Measurements from ENCODE around the gene RABL3. TPM values are rescaled to one million over a fixed set of nuclear protein-coding genes. Genes with fewer than 3 reads are reported as not detected.
"Not testable (repeated sequence)": the region's sequence is repeated elsewhere in the genome, so short reads cannot be mapped to it uniquely, and the experiment has no call there.

RABL3 gene
- total RNA-seq, 6 experiments from 2014 or later, result 32.0 to 39.4 (median 36.9) TPM

DNA sequence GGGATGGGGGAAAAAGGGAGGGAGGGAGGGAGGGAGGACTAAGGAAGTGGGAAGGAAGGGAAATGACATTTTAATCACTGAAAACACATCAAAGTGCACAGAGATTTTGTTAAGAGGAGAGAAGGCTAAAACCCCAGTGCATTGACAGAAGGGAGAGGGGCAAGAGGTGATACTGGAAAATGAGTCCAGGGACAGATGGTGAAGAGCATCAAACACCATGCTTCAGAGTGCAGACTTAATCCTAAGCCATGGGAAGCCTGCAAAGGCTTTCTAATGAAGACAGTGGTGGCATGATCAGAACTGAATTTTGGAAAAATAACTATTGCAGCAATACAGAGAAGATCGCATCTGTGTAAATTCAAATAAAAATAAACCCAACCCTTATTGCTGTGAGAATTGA, 102.1 kb downstream of the RABL3 start:
- Mint-ChIP-seq H3K4me1 (ENCODE audit: low read depth) (peaks cover 62% of the 10 kb centered on the region), H3K27me3 (ENCODE audit: insufficient read depth) (0 out of 2 replicates have a peak, but pooled peaks cover 2% of the 10 kb centered on the region), H3K27ac (no peak overlapping the region), H3K36me3 (ENCODE audit: low read depth) (peaks cover 6% of the 10 kb centered on the region; the same call in 1 of the 2 replicates), H3K4me3 (no peak overlapping the region), H3K9me3 (no peaks in the 10 kb centered on the region)
- no peak for DNase-seq
- TF ChIP-seq, protein P1, sequence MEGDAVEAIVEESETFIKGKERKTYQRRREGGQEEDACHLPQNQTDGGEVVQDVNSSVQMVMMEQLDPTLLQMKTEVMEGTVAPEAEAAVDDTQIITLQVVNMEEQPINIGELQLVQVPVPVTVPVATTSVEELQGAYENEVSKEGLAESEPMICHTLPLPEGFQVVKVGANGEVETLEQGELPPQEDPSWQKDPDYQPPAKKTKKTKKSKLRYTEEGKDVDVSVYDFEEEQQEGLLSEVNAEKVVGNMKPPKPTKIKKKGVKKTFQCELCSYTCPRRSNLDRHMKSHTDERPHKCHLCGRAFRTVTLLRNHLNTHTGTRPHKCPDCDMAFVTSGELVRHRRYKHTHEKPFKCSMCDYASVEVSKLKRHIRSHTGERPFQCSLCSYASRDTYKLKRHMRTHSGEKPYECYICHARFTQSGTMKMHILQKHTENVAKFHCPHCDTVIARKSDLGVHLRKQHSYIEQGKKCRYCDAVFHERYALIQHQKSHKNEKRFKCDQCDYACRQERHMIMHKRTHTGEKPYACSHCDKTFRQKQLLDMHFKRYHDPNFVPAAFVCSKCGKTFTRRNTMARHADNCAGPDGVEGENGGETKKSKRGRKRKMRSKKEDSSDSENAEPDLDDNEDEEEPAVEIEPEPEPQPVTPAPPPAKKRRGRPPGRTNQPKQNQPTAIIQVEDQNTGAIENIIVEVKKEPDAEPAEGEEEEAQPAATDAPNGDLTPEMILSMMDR (IDR thresholded peaks at IDR 0.05), result no peak

DNA sequence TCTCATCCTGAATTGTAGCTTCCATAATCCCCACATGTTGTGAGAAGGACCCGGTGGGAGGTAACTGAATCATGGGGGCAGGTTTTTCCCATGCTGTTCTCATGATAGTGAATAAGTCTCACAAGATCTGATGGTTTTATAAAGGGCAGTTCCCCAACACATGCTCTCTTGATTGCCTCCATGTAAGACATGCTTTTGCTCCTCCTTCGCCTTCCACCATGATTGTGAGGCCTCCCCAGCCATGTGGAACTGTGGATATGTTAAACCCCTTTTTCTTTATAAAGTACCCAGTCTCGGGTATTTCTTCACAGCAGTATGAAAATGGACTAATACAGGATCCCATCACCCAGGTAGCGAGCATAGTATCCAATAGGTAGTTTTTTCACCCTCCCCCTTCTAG, 103.5 kb downstream of the RABL3 start:
- not testable (repeated sequence) for DNase-seq; H3K9me3 Mint-ChIP-seq; H3K4me3 Mint-ChIP-seq; H3K27ac Mint-ChIP-seq; H3K36me3 Mint-ChIP-seq (ENCODE audit: low read depth); H3K27me3 Mint-ChIP-seq (ENCODE audit: insufficient read depth)
- peaks cover 61% of the 10 kb centered on the region for H3K4me1 Mint-ChIP-seq (ENCODE audit: low read depth)

DNA sequence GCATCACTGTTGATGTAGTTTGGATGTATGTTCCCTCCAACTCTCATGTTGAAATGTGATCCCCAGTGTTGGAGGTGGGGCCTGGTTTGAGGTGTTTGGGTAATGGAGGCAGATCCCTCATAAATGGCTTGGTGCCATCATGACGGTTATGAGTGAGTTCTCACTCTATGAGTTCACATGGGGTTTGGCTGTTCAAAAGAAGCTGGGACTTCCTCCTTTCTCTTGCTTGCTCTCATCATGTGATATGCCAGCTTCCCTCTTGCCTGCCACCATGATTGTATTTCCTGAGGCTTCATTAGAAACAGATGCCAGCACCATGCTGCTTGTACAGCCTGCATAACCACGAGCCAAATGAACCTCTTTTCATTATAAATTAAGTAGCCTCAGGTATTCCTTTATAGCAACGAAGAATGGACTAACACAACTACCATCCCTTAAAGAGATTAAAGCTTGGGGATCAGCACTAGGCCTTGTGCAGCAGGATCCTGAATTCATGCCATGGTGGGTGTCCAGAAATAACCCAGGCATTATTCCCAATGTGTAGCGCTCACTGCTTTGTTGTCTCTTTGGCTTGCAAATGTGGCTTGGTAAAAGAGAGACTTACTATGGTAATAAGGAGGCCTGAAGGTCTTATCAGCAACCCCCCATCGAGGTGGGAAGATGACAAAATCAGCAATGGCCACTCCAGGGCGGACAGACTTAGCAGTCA, 104.3 kb downstream of the RABL3 start:
- no peak for DNase-seq
- Mint-ChIP-seq H3K4me3 (no peak overlapping the region), H3K27me3 (ENCODE audit: insufficient read depth) (0 out of 2 replicates have a peak, but pooled peaks cover 2% of the 10 kb centered on the region), H3K4me1 (ENCODE audit: low read depth) (peaks cover 62% of the 10 kb centered on the region), H3K27ac (peak overlapping the region; percentile 44; the same call in 1 of the 2 replicates), H3K9me3 (no peaks in the 10 kb centered on the region), H3K36me3 (ENCODE audit: low read depth) (peaks cover 6% of the 10 kb centered on the region; the same call in 1 of the 2 replicates)
- TF ChIP-seq, protein P1 (IDR thresholded peaks at IDR 0.05), result no peak

DNA sequence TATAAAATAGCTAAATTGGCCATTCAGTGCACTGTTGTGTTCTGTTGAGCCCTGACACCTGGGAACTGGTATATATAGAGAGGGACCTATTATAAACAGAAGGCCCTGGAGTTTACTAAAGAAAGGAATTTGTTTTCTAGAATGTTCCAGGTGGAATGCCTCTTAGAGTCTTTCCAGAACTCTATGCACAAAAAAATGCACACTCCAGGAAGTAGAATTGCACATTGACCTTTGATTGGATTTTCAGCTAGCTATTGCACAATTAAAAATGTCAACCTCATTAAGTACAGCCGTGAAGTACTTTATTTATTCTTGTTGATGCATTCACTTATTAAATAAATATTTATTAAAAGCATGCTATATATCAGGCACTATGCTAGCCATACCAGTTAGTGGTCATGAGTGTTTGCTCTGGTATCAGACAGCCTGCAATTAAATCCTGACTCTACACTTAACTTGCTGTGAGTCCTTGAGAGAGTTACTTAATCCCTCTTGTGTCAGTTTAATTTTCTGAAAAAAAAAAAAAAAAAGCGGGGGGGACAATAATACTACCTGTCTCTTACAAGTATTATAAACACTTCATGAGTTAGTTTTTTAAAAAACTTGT, 105.4 kb downstream of the RABL3 start:
- DNase-seq, result no peak
- no peak overlapping the region for H3K4me3 Mint-ChIP-seq
- H3K27ac Mint-ChIP-seq, result no peak overlapping the region
- H3K4me1 Mint-ChIP-seq (ENCODE audit: low read depth), result peaks cover 51% of the 10 kb centered on the region
- H3K27me3 Mint-ChIP-seq (ENCODE audit: insufficient read depth), result peaks cover under 1% of the 10 kb centered on the region; the same call in 1 of the 2 replicates
- TF ChIP-seq, protein P1 (IDR thresholded peaks at IDR 0.05), result no peak
- H3K9me3 Mint-ChIP-seq, result no peaks in the 10 kb centered on the region
- peaks cover 6% of the 10 kb centered on the region; the same call in 1 of the 2 replicates for H3K36me3 Mint-ChIP-seq (ENCODE audit: low read depth)

Other genes with a start within 250 kb of the RABL3 start
- 100 to 1,000 TPM; 174 to 221 (median 198) TPM for gene NDUFB4, start 146.2 kb downstream of the RABL3 start, total RNA-seq (2021; fragmentation: NEBNext Ultra II Directional; extraction: Animal tissue kit (Norgen Biotek cat#: 25700))
- gene HGD, start 60.3 kb downstream of the RABL3 start, total RNA-seq (2021; fragmentation: NEBNext Ultra II Directional; extraction: Animal tissue kit (Norgen Biotek cat#: 25700)), result under 1 TPM in 5 of 6 experiments, not detected in 1; 0.14 to 0.52 (median 0.30) TPM
- gene GTF2E1, start 228 bp upstream of the RABL3 start, total RNA-seq (2021; fragmentation: NEBNext Ultra II Directional; extraction: Animal tissue kit (Norgen Biotek cat#: 25700)), result 10 to 100 TPM; 28.6 to 35.7 (median 29.9) TPM
- under 1 TPM in 2 of 6 experiments, not detected in 4; 0.07 to 0.09 TPM for gene STXBP5L, start 165.7 kb upstream of the RABL3 start, total RNA-seq (2021; fragmentation: NEBNext Ultra II Directional; extraction: Animal tissue kit (Norgen Biotek cat#: 25700))

Measured in HFFc6 (cell line).